ENCODE measurements around the gene HLA-DQB2.

DNA sequence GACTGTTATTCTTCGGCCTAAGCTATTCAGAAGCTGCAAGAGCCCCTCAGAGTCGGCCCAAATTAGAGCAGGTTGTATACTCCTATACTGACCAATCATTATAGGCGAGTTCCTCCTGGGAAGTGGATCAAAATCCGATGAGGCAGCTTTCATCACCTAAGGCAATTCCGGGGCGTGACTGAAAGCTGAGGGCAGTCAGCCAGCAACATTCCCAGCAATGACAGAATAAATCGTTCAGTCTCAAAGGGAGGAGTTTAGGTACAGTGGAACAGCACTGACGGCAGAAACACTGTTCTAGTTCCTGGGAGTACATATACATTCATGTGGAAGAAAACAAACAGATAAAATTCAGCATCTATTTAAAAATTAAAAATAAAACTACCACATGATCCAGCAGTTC lies 10.8 kb downstream of the HLA-DQB2 start:
- TF ChIP-seq CTCF (IDR thresholded peaks at IDR 0.05) (no peak), POLR2A (IDR thresholded peaks at IDR 0.05) (no peak)
